NCI-H1417 (cell line): ENCODE results near the gene SLC12A7.
"Not testable (repeated sequence)": the region's sequence is repeated elsewhere in the genome, so short reads cannot be mapped to it uniquely, and the experiment has no call there.

Source experiments
- DNase-seq, 3 experiments: peaks; one replicate each; lab custom pipeline; 2025; lab: John Stamatoyannopoulos, UW

The SLC12A7 gene

DNA sequence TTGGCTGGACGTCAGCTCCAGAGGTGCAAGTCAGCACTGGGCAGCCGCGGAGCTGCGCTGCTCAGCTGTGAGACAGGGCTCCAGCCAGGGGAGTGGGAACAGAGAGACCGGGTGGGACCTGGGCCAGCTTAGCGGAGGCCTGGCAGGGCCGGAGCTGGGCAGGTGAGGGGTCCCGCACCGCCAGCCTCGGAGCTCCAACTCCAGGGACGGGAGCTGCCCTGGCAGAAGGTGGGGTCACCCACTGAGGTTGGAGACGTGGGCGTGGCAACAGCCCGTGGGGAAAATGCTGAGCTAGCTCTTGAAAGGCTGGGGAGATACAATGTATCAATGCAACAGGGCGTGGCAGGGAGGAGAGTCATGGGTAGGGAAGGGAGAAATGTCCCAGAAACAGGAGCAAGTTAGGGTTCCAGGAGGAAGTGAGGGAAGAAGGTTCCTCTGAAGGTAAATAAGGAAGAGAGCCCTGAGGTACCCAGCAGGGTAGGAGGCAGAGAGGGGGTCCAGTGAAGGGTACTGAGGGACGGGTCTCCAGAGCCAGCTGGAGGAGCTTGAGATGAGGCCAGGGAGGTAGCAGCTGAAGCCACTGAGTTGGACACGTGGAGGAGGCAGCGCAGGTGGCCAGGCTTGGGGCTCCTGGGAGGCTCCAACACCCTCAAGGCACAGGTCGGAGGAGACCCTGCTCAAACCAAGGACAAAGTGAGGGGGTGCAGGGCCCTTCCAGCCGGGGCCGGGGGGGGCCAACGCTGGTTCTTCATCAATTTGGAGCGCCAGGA, 104.0 kb downstream of the SLC12A7 start:
- no peak for DNase-seq

DNA sequence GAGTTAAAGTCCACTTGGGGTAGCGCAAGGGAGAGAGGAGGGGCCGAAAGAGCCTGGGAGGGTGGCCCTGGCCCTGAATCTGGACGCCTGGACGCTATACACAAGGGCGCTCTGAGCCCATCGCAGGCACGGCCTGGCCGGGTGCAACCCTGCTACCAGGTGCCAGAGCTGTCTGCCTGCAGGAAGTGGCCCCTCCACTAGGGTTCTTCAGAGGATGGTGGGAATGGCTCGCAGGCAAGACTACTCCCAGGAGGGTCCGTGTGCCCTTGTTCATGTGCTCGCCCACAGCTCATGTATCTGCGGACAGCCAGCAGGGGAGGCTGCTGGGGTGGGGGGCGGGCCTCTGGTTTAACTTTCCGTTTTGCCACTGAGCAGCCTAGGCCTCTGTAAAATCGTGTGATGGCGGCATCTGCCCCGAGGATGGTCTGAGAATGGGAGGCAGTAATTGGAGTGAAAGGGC, 104.6 kb downstream of the SLC12A7 start:
- DNase-seq: no peak

DNA sequence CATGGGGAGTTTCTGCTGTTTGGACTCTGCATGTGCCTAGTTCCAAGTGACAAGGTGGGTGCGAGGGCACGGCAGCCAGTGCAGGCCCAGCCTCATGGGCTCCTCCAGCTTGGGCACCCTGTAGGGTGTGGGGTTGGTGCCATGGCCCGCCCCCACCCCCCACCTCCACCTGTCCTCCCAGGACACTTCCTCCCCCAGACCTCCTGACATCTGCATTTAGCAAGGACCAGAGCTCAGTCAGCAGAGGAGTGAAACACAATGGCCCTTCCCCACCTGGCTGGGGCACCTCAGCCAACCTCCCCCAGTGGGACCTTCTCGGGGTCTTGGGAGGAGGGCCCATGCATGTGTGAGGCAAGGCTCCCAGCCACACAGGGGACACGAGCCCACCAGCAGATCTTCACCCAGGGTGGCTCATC, 105.2 kb downstream of the SLC12A7 start:
- no peak for DNase-seq

DNA sequence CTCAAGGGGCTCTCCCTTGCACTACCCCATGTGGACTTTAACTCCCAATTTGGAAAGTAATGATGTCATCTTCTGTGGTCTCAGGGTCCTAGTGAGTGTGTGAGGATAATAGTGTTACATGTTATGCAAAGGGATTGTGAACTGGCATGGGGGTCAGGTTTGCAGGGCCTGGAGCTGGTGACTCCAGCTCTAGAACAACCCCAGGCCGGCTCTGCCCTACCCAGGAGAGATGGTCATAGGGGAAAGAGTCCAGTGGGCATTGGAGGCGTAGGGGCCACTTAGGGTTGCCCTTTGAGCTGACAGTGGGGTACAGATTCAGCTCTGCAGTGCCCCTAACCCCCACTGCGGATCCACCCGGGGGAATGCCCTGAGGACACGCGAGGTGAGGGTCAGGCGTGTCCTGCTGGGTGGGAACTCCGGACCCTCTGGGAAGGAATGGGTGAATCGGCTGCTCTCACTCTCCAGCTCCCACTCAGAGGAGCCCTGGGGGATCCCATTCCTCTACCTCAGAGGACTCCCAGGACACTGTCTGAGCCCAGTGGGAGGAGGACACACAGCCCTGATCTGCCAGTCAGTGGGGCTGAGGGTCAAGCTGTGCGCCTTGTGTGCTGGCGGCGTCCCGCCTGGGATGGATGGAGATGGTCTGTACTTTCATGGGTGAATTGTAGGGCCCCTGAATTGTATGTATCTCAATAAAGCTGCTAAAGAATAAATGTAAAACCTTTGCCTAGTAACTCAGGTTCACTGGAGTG, 105.8 kb downstream of the SLC12A7 start:
- DNase-seq: no peak

DNA sequence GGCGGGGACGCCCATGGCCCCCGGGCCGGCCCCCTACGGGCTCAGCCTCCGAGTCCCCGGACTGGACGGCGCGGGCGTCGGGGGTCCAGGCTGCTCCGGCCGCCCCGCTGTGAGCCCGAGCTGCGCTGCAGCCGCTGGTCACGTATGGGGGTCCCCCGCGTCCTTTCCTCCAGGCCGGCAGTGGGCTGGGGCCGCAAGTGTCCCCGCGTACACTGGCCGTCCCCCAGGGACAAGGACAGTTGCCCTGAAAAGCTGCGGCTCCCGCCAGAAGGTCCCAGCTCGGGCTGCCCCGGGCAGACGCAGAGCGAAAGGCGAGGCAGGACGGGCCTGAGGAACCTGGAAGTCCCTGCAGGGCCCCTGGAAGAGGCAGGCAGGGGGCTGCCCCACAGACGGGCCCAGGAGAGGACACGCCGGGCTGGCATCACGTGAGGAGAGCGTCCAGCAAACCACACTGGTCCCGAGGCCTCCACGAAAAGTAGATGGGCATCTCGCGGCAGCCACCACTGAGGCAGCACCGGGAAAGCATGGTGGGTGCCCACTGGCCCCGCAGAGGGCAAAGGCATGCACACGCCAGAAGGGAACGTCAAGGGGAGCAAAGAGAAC, 106.5 kb downstream of the SLC12A7 start:
- no peak for DNase-seq

DNA sequence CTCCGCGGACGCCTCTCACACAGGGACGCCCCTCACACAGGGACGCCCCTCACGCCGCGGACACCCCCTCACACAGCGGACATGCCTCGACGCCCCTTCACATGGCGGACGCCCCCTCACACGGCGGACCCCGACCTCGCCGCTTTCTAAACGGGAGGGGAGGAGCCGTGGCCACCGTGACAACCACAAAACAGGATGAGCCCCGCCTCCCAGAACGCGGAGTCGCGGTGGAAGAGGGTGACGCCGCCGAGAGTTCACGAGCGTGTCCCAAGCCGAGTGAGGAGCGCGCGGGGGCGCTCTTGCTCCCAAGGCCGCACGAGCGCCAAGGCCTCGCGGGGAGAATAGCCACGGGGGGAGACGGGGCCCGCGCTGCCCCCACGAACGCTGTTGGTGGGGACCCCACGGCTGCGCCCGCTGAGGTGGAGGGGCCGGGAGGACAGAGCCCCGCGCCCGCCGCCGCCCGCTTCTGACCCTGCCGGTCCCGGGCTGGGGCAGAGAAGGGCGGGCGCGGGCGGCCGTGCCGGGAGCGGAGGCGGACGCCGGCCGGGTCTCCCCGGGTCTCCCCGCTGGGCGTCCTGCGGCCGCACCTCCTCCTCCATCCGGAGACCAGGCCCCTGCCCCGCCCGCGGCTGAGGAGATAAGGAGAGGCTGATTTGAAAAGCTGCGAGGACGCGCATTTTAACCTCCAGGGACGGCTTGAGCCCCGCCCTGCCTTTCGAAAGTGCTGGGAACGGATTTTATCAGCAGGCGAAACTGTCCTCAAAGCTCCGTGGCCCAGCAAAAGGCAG, 107.2 kb downstream of the SLC12A7 start:
- DNase-seq: peak; percentile 38 to 52 (median 51)

DNA sequence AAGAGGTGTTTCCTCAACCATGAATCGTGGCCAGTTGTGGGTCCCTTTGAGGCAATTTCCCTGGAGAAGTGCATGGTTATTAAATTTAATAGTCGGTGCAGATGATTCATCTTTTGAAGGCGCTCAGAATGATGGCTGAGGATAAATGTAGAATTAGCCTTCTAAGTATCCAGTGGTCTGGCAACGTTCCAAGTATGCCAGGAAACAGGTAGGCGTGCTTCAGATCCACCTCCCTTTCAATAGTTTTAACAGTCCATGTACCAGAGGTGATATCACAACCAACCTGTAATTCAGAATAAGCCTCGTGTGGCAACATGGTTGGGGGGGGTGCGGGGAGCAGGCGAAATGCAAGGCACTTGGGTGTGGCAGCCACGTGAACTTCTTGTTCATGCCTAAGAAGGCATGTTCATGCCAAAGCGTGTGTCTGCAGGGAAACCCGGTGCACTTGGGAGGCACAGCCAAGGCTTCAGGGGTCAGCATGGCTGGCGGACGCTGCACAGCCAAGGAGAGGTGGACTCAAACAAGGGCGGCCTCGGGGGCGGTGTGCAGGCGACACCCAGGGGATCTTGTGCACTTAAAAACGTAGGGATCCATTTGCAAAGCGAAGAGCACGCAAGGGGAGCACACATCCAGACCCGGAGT, 108.4 kb downstream of the SLC12A7 start:
- DNase-seq: peak; percentile 87 to 98 (median 93)

DNA sequence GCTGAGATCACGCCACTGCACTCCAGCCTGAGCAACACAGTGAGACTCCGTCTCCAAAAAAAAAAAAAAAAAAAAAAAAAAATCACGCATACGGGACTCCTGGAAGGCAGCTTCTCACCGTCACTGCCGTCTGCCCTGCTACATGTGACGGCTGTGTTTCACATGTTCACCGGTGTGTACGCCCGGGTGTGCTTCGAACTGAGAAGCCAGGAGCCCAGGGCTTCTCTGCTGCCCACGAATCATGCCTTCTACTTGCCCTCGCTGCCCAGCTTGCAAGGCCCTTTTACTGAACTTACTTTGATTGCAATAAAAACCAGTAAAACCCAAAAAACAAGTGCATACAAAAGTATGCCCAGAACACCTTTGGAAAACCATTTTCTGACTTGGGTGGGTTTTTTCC, 109.0 kb downstream of the SLC12A7 start:
- no peak for DNase-seq

DNA sequence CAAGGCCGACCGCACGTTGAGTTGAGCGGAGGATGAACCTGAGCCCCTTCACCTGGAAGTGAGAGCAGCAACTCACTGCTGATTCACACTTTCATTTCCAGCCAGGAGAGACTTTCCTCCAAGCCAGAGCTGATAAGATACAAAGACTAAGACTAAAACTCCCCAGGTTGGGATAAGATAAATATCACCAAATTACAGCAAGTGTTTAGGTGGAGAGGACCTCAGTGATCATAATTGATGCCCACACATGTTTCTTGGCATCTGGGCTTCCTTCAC, 109.7 kb downstream of the SLC12A7 start:
- DNase-seq: no peak

DNA sequence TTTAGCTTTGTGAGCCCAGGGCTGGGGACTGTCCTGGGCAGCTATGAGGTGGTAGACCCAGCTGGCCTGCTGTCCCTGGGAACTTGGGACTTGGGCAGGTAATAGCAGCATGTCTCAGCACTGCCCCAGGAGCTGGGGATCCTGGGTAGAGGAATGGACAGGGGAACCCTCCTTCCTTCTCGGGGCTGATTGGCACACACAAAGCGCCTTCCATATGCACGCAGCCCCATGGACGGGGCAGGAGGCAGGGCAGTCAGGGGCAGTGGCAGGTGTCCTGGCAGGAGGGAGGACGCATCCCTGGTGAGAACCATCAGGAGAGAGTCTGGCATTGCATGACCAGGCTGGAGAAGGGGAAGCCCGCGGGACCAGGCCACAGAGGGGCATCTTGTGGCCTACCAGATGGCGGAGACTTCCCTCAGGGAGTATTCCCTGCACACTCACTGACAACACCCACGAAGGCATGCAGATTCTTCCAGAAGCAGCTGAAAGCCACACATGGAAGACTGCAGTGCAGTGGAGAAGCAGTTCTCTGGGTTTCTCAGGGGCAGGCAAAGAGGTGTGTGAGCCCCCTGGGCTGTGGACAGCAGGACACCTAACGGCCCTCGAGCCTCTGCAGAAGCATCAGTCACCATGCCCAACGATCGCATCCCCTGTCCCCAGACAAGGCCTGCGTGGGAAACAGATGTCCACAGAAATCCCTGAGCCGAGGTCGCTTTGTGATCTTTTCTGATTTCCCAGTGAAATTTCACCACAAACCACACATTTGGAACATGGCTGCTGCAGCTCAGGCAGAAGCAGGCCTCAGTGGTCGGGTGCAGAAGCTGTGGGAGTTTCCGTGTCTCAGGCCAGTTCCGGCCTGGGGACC, 110.2 kb downstream of the SLC12A7 start:
- DNase-seq: no peak

DNA sequence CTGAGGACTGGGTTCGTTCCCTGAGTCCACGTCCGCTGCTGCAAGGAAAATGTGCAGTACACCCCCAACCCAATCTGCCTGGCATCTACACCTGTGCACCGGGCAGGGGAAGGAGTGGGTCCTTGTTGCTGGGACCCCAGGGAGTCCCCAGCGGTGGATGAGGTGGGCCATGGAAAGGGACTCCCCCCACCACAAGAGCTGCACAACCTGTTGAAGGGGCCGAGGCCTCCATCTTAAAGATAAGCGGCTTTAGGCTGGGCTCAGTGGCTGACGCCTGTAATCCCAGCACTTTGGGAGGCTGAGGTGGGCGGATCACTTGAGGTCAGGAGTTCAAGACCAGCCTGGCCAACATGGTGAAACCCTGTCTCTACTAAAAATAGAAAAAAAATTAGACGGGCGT, 111.0 kb downstream of the SLC12A7 start:
- not testable (repeated sequence) for DNase-seq
